Activated naive CD8-positive, alpha-beta T cell treated with anti-CD3 and anti-CD28 coated beads, Interleukin-2, amount 10 ng/mL, durations not matched to agents 7 days and 5 days (primary cell): ENCODE data around the gene FYN. TPM values are rescaled to one million over a fixed set of nuclear protein-coding genes. Genes with fewer than 3 reads are reported as not detected.
A peak's percentile ranks its signal among the peaks of the same experiment; 100 is the strongest.

Experiments used
- ATAC-seq: fragments of 150-1000 bp; cut with Tn5 transposase; one replicate; pipeline ENCODE4 v1.10.0; 2021; ENCODE audit warnings: low read depth, moderate library complexity
- POLR2A ChIA-PET: fragments of 350-600 bp; sonication (Branson Sonifier 250); formaldehyde crosslinking; loops from one replicate; lab custom pipeline; 2021; ENCODE audit warnings: antibody characterized with exemption; lab: Charles Lee
- DNase-seq: peaks from one replicate; pipeline ENCODE4 v3.0.0; 2021
- H3K27ac Mint-ChIP-seq: one replicate; pipeline ENCODE4 v1.8.0; 2022; ENCODE audit warnings: mild to moderate bottlenecking, mixed read lengths
- H3K27me3 Mint-ChIP-seq: one replicate; pipeline ENCODE4 v1.8.0; 2022; ENCODE audit warnings: mild to moderate bottlenecking, moderate library complexity, mixed read lengths
- H3K36me3 Mint-ChIP-seq: one replicate; pipeline ENCODE4 v1.8.0; 2021; ENCODE audit warnings: mild to moderate bottlenecking, mixed read lengths
- H3K4me1 Mint-ChIP-seq: one replicate; pipeline ENCODE4 v1.8.0; 2021; ENCODE audit warnings: mixed read lengths
- H3K4me3 Mint-ChIP-seq: one replicate; pipeline ENCODE4 v1.8.0; 2022; ENCODE audit warnings: mild to moderate bottlenecking, moderate library complexity, mixed read lengths
- H3K9me3 Mint-ChIP-seq: one replicate; pipeline ENCODE4 v1.8.0; 2021; ENCODE audit warnings: mixed read lengths
- total RNA-seq, 2 experiments: library from RNA; stranded (reverse); gene quantifications; one replicate each; pipeline ENCODE4 v1.2.3, GENCODE V29; 2021

Gene FYN
- total RNA-seq, 2 experiments from 2014 or later: 363 to 409 TPM

- Mint-ChIP-seq H3K36me3 (peaks cover 56% of the 10 kb centered on the region), H3K27ac (peak overlapping the region; percentile 12), H3K9me3 (peaks cover 4% of the 10 kb centered on the region), H3K4me3 (no peak overlapping the region), H3K4me1 (peaks cover 22% of the 10 kb centered on the region), H3K27me3 (no peaks in the 10 kb centered on the region)
- POLR2A ChIA-PET: no interaction called here
- no peak for ATAC-seq
- DNase-seq: no peak
These were observed 142.4 kb downstream of the FYN start for GRCh38 chr6:111730864-111731263.

- DNase-seq (no peak), ATAC-seq (no peak)
- POLR2A ChIA-PET: no interaction called here
- Mint-ChIP-seq H3K4me3 (no peak overlapping the region), H3K27ac (no peak overlapping the region), H3K9me3 (peaks cover 2% of the 10 kb centered on the region), H3K27me3 (no peaks in the 10 kb centered on the region), H3K4me1 (peaks cover 32% of the 10 kb centered on the region), H3K36me3 (peaks cover 40% of the 10 kb centered on the region)
These were observed 145.4 kb downstream of the FYN start for GRCh38 chr6:111727802-111728201.

- no peak overlapping the region for H3K27ac Mint-ChIP-seq
- no peak for ATAC-seq
- POLR2A ChIA-PET: no interaction called here
- H3K9me3 Mint-ChIP-seq: peaks cover 2% of the 10 kb centered on the region
- peaks cover 40% of the 10 kb centered on the region for H3K4me1 Mint-ChIP-seq
- H3K36me3 Mint-ChIP-seq: peaks cover 34% of the 10 kb centered on the region
- no peaks in the 10 kb centered on the region for H3K27me3 Mint-ChIP-seq
- no peak overlapping the region for H3K4me3 Mint-ChIP-seq
- DNase-seq: no peak
These were observed 146.2 kb downstream of the FYN start for GRCh38 chr6:111727041-111727440.

- no peak for ATAC-seq
- POLR2A ChIA-PET: interaction anchor here (0.6 kb wide), 2 partner anchors 9 to 148 kb away, joined by 3 read pairs; partner anchors contain the start of gene FYN
- Mint-ChIP-seq H3K36me3 (peaks cover 31% of the 10 kb centered on the region), H3K27ac (peak overlapping the region; percentile 84), H3K9me3 (peaks cover 2% of the 10 kb centered on the region), H3K27me3 (no peaks in the 10 kb centered on the region), H3K4me3 (no peak overlapping the region), H3K4me1 (peaks cover 38% of the 10 kb centered on the region)
- DNase-seq: no peak
These were observed 147.7 kb downstream of the FYN start for GRCh38 chr6:111725446-111726112.

GRCh38 chr6:111724505-111724904 lies 148.7 kb downstream of the FYN start:
- Mint-ChIP-seq H3K4me1 (peaks cover 37% of the 10 kb centered on the region), H3K27me3 (no peaks in the 10 kb centered on the region), H3K9me3 (peaks cover 2% of the 10 kb centered on the region), H3K27ac (peak overlapping the region; percentile 84), H3K36me3 (peaks cover 24% of the 10 kb centered on the region), H3K4me3 (peak overlapping the region; percentile 71)
- POLR2A ChIA-PET: interaction anchor here (0.7 to 1.5 kb wide), 2 partner anchors 35 to 46 kb away, joined by 3 to 6 read pairs; no protein-coding TSS in a partner anchor
- ATAC-seq: peak; percentile 82
- DNase-seq: no peak

- Mint-ChIP-seq H3K4me3 (peak overlapping the region; percentile 71), H3K4me1 (peaks cover 37% of the 10 kb centered on the region), H3K27me3 (no peaks in the 10 kb centered on the region), H3K27ac (peak overlapping the region; percentile 84), H3K9me3 (peaks cover 2% of the 10 kb centered on the region), H3K36me3 (peaks cover 24% of the 10 kb centered on the region)
- ATAC-seq (peak; percentile 17), DNase-seq (no peak)
- POLR2A ChIA-PET: interaction anchor here (0.7 to 1.5 kb wide), 2 partner anchors 36 to 46 kb away, joined by 3 to 6 read pairs; no protein-coding TSS in a partner anchor
These were observed 149.2 kb downstream of the FYN start for GRCh38 chr6:111724039-111724438.

- Mint-ChIP-seq H3K4me1 (peaks cover 37% of the 10 kb centered on the region), H3K27ac (no peak overlapping the region), H3K4me3 (no peak overlapping the region), H3K27me3 (no peaks in the 10 kb centered on the region), H3K36me3 (peaks cover 27% of the 10 kb centered on the region), H3K9me3 (peaks cover 2% of the 10 kb centered on the region)
- no peak for DNase-seq
- ATAC-seq: no peak
- POLR2A ChIA-PET: interaction anchor here (0.6 to 1.5 kb wide), 2 partner anchors 36 to 430 kb away, joined by 4 to 6 read pairs; no protein-coding TSS in a partner anchor
These were observed 149.8 kb downstream of the FYN start for GRCh38 chr6:111723412-111723970.

- Mint-ChIP-seq H3K4me1 (peaks cover 37% of the 10 kb centered on the region), H3K27ac (peak overlapping the region; percentile 46), H3K9me3 (no peaks in the 10 kb centered on the region), H3K4me3 (no peak overlapping the region), H3K27me3 (no peaks in the 10 kb centered on the region), H3K36me3 (peaks cover 31% of the 10 kb centered on the region)
- DNase-seq: no peak
- POLR2A ChIA-PET: interaction anchor here (1.0 to 1.1 kb wide), 2 partner anchors 24 to 271 kb away, joined by 3 read pairs; no protein-coding TSS in a partner anchor
- no peak for ATAC-seq
These were observed 151.0 kb downstream of the FYN start for GRCh38 chr6:111722179-111722731.

GRCh38 chr6:111721753-111722154 lies 151.5 kb downstream of the FYN start:
- no peak overlapping the region for H3K4me3 Mint-ChIP-seq
- ATAC-seq (no peak), DNase-seq (no peak)
- H3K27me3 Mint-ChIP-seq: no peaks in the 10 kb centered on the region
- H3K9me3 Mint-ChIP-seq: no peaks in the 10 kb centered on the region
- peaks cover 37% of the 10 kb centered on the region for H3K4me1 Mint-ChIP-seq
- POLR2A ChIA-PET: interaction anchor here (1.0 to 1.1 kb wide), 2 partner anchors 25 to 271 kb away, joined by 3 read pairs; no protein-coding TSS in a partner anchor
- H3K36me3 Mint-ChIP-seq: peaks cover 28% of the 10 kb centered on the region
- H3K27ac Mint-ChIP-seq: peak overlapping the region; percentile 50

- Mint-ChIP-seq H3K4me1 (peaks cover 35% of the 10 kb centered on the region), H3K27me3 (no peaks in the 10 kb centered on the region), H3K36me3 (peaks cover 21% of the 10 kb centered on the region), H3K27ac (peak overlapping the region; percentile 31), H3K4me3 (no peak overlapping the region), H3K9me3 (no peaks in the 10 kb centered on the region)
- POLR2A ChIA-PET: no interaction called here
- DNase-seq: no peak
- no peak for ATAC-seq
These were observed 152.2 kb downstream of the FYN start for GRCh38 chr6:111720931-111721496.

GRCh38 chr6:111718990-111719389 lies 154.3 kb downstream of the FYN start:
- H3K36me3 Mint-ChIP-seq: peaks cover 24% of the 10 kb centered on the region
- no peak overlapping the region for H3K4me3 Mint-ChIP-seq
- no peaks in the 10 kb centered on the region for H3K27me3 Mint-ChIP-seq
- ATAC-seq (no peak), DNase-seq (no peak)
- no peaks in the 10 kb centered on the region for H3K9me3 Mint-ChIP-seq
- POLR2A ChIA-PET: interaction anchor here (0.6 kb wide), 1 partner anchor 67 kb away, joined by 3 read pairs; no protein-coding TSS in a partner anchor
- H3K4me1 Mint-ChIP-seq: peaks cover 30% of the 10 kb centered on the region
- H3K27ac Mint-ChIP-seq: no peak overlapping the region

- Mint-ChIP-seq H3K27ac (peak overlapping the region; percentile 11), H3K4me3 (no peak overlapping the region), H3K27me3 (no peaks in the 10 kb centered on the region), H3K4me1 (peaks cover 30% of the 10 kb centered on the region), H3K9me3 (no peaks in the 10 kb centered on the region), H3K36me3 (peaks cover 24% of the 10 kb centered on the region)
- DNase-seq: no peak
- ATAC-seq: no peak
- POLR2A ChIA-PET: no interaction called here
These were observed 154.9 kb downstream of the FYN start for GRCh38 chr6:111718326-111718725.

- H3K27me3 Mint-ChIP-seq: no peaks in the 10 kb centered on the region
- peaks cover 27% of the 10 kb centered on the region for H3K4me1 Mint-ChIP-seq
- no peaks in the 10 kb centered on the region for H3K9me3 Mint-ChIP-seq
- no peak overlapping the region for H3K27ac Mint-ChIP-seq
- no peak for DNase-seq
- no peak overlapping the region for H3K4me3 Mint-ChIP-seq
- POLR2A ChIA-PET: no interaction called here
- no peak for ATAC-seq
- peaks cover 24% of the 10 kb centered on the region for H3K36me3 Mint-ChIP-seq
These were observed 155.6 kb downstream of the FYN start for GRCh38 chr6:111717621-111718020.
